Pancreas (tissue), 10 donors: ENCODE measurements around the gene CYFIP1. TPM values are rescaled to one million over a fixed set of nuclear protein-coding genes. Genes with fewer than 3 reads are reported as not detected.

ENCODE experiments used
- ATAC-seq, 4 donors: fragments of 200-7000 bp; cut with Tn5 transposase; one replicate each; pipeline versions ENCODE4 v1.8.0 to v1.9.1; 2020; ENCODE audit warnings: mild to moderate bottlenecking in 4 of 4, moderate library complexity in 4 of 4
- DNase-seq, 6 donors: peaks; one replicate each; pipeline ENCODE4 v3.0.0-alpha.2; 2020
- FAIRE-seq: peaks from 2 replicates; lab custom pipeline; 2012; peaks lifted over from hg19 to GRCh38; lab: Jason Lieb, UNC
- H3K27ac ChIP-seq, 4 donors: fragments of 200-600 bp; sonication (generic); 1 replicate in 3 of 4; 2 replicates in 1 of 4; pipeline versions ENCODE4 v1.5.0 to v1.8.0; 2020
- H3K27me3 ChIP-seq, 4 donors: fragments of 200-600 bp; one replicate each; pipeline ENCODE4 v1.8.0; 2021
- H3K36me3 ChIP-seq, 3 donors: fragments of 200-600 bp; sonication (generic) in 1 of 3; one replicate each; pipeline versions ENCODE4 v1.5.0 to v1.8.0; 2020 to 2021
- H3K4me1 ChIP-seq, 3 donors: fragments of 200-600 bp; one replicate each; pipeline ENCODE4 v1.8.0; 2021
- H3K4me3 ChIP-seq, 4 donors: fragments of 200-600 bp; sonication (generic) in 2 of 4; one replicate each; pipeline versions ENCODE4 v1.5.0 to v1.8.0; 2020 to 2021
- H3K9me3 ChIP-seq, 4 donors: fragments of 200-600 bp; one replicate each; pipeline ENCODE4 v1.8.0; 2021
- CTCF ChIP-seq, 4 donors: fragments of 200-600 bp; sonication (generic) in 3 of 4; IDR thresholded peaks; one replicate each; pipeline versions ENCODE4 v1.5.0 to v1.8.0; 2021; ENCODE audit warnings: antibody characterized with exemption in 4 of 4
- WGBS, 2 donors: extraction: QIAGEN DNeasy Blood & Tissue Kit; methylation state at CpG; one replicate each; pipeline ENCODE4 v1.1.7; 2013; 5-methylcytosine and 5-hydroxymethylcytosine counted together
- intact Hi-C, 3 donors: fragments of 100-400 bp; cut with DNase I; formaldehyde crosslinking; loops; one replicate each; pipeline versions ENCODE4 v1.11.1 to v1.14.2; 2022
- polyA plus RNA-seq, 2 donors: library from polyadenylated mRNA; stranded (reverse); fragments of 200-250 nt; gene quantifications; one replicate each; pipeline ENCODE4 v1.2.3, GENCODE V29; 2013
- total RNA-seq, 6 donors: library from RNA; stranded (reverse); fragmentation: NEBNext Ultra II Directional in 4 of 6; extraction: Animal tissue kit (Norgen Biotek cat#: 25700) in 4 of 6; gene quantifications; one replicate each; pipeline versions ENCODE4 v1.2.1 to v1.2.4, GENCODE V29; 2021 to 2023
- donor health status: healthy with polysubstance abuse.
- donor health status: DM: no; HTN: no; CAD: no; lungs with moderate emphysema.
- donor health status: DM: no; HTN: no; CAD: no.
- donor health status: control.
- donor health status: control.
- donor health status: Bipolar disorder and iron deficiency.
- donor health status: DM: yes; HTN: yes; CAD: no.
- donor health status: DM: no; HTN: no; CAD: no.
- donor health status: DM: no; HTN: no; CAD: no.
- donor health status: DM: yes; HTN: yes; CAD: no.

Gene CYFIP1
- total and polyA plus RNA-seq, 8 donors = 21.3 to 99.1 (median 59.2) TPM

- intact Hi-C loops = no loop called here
- no peak for TF ChIP-seq CTCF (IDR thresholded peaks at IDR 0.05)
- FAIRE-seq (no peak), ATAC-seq (no peak), DNase-seq (no peak)
- no peak overlapping the region for H3K27ac ChIP-seq
- H3K27me3 ChIP-seq = no peaks in the 10 kb centered on the region
- peaks cover 0 to 3% (median 3%) of the 10 kb centered on the region in 3 donors for H3K4me1 ChIP-seq
- peaks cover 4 to 63% (median 25%) of the 10 kb centered on the region in 3 donors for H3K36me3 ChIP-seq
- H3K4me3 ChIP-seq = no peak overlapping the region
- H3K9me3 ChIP-seq = no peaks in the 10 kb centered on the region
- 84 to 86% methylated on average over 9 of the region's 9 CpGs for WGBS, 2 donors
Observed at GRCh38 chr15:22908830-22909229, 71.3 kb downstream of the CYFIP1 start.

- peaks cover 6 to 69% (median 28%) of the 10 kb centered on the region in 3 donors for H3K36me3 ChIP-seq
Observed at GRCh38 chr15:22907161-22907950, 72.8 kb downstream of the CYFIP1 start.

GRCh38 chr15:22904736-22905135 is 75.4 kb downstream of the CYFIP1 start:
- 35 to 39% methylated on average over 11 of the region's 11 CpGs for WGBS, 2 donors
- peak overlapping the region in 3 of 4 donors; percentile 8 to 53 (median 39) for H3K27ac ChIP-seq
- H3K4me1 ChIP-seq = peaks cover 0 to 4% (median 4%) of the 10 kb centered on the region in 3 donors
- no peaks in the 10 kb centered on the region for H3K27me3 ChIP-seq
- intact Hi-C loops = no loop called here
- no peak overlapping the region for H3K4me3 ChIP-seq
- peaks cover 6 to 43% (median 17%) of the 10 kb centered on the region in 3 donors for H3K36me3 ChIP-seq
- no peak for TF ChIP-seq CTCF (IDR thresholded peaks at IDR 0.05)
- DNase-seq = peak in 5 of 6 donors; percentile 38 to 72 (median 63)
- ATAC-seq = peak; percentile 53 to 58 (median 56)
- no peaks in the 10 kb centered on the region for H3K9me3 ChIP-seq
- no peak for FAIRE-seq

More at GRCh38 chr15:22907161-22907950, 72.8 kb downstream of the CYFIP1 start:
- no peak for FAIRE-seq
- no peaks in the 10 kb centered on the region for H3K27me3 ChIP-seq
- no peaks in the 10 kb centered on the region for H3K9me3 ChIP-seq
- H3K4me3 ChIP-seq = no peak overlapping the region
- 91 to 92% methylated on average over 16 of the region's 16 CpGs for WGBS, 2 donors
- intact Hi-C loops = no loop called here
- no peak for ATAC-seq
- H3K27ac ChIP-seq = no peak overlapping the region
- peaks cover 0 to 4% (median 4%) of the 10 kb centered on the region in 3 donors for H3K4me1 ChIP-seq
- peak in 1 of 6 donors; percentile 28 for DNase-seq
- TF ChIP-seq CTCF (IDR thresholded peaks at IDR 0.05) = no peak

GRCh38 chr15:22903961-22904534 is 76.1 kb downstream of the CYFIP1 start:
- intact Hi-C loops = no loop called here
- TF ChIP-seq CTCF (IDR thresholded peaks at IDR 0.05) = no peak
- FAIRE-seq (no peak), DNase-seq (peak; percentile 87 to 99 (median 96)), ATAC-seq (peak; percentile 92 to 96 (median 94))
- no peaks in the 10 kb centered on the region for H3K27me3 ChIP-seq
- WGBS, 2 donors = 33 to 35% methylated on average over 17 to 19 of the region's 19 CpGs
- no peaks in the 10 kb centered on the region for H3K9me3 ChIP-seq
- no peak overlapping the region for H3K4me3 ChIP-seq
- H3K27ac ChIP-seq = peak overlapping the region in 3 of 4 donors; percentile 8 to 53 (median 39)
- peaks cover 0 to 4% (median 4%) of the 10 kb centered on the region in 3 donors for H3K4me1 ChIP-seq
- peaks cover 6 to 37% (median 11%) of the 10 kb centered on the region in 3 donors for H3K36me3 ChIP-seq
